Measurements from ENCODE around the gene STAT3.
"Not testable (repeated sequence)": the region's sequence is repeated elsewhere in the genome, so short reads cannot be mapped to it uniquely, and the experiment has no call there.

STAT3 gene

DNA sequence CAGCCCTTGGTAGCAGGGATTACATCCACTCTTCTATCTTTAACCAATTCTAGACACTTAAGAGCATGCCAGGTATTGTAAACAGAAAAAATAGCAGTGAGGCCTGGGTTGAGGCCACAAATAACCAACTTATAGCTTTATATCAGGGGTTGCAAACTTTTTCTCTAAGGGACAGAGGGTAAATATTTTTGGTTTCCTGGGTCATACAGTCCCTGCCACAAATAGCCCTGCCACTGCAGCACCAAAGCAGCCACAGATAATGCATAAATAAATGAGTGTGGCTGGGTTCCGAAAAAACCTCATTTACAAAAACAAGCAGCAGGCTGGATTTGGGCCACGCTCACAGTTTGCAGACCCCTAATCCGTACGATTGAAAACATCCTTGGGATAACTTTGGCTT, 46.7 kb downstream of the STAT3 start:
- no peaks in the 10 kb centered on the region for H3K27me3 Mint-ChIP-seq
- H3K4me1 Mint-ChIP-seq, result peaks cover 56% of the 10 kb centered on the region
- CTCF ChIA-PET, result interaction anchor here (1.0 to 1.3 kb wide), 2 partner anchors 18 to 19 kb away, joined by 3 read pairs; no protein-coding TSS in a partner anchor
- no peaks in the 10 kb centered on the region for H3K9me3 Mint-ChIP-seq
- peak overlapping the region; percentile 86 for H3K27ac Mint-ChIP-seq
- DNase-seq, result no peak
- peaks cover 70% of the 10 kb centered on the region for H3K36me3 Mint-ChIP-seq
- H3K4me3 Mint-ChIP-seq, result no peak overlapping the region

- Mint-ChIP-seq H3K27ac (peak overlapping the region; percentile 86), H3K4me3 (no peak overlapping the region), H3K9me3 (no peaks in the 10 kb centered on the region), H3K4me1 (peaks cover 62% of the 10 kb centered on the region), H3K36me3 (peaks cover 66% of the 10 kb centered on the region), H3K27me3 (no peaks in the 10 kb centered on the region)
- peak; percentile 25 for DNase-seq
- CTCF ChIA-PET, result interaction anchor here (0.9 to 2.1 kb wide), 4 partner anchors 17 to 62 kb away, joined by 3 to 6 read pairs (median 3); no protein-coding TSS in a partner anchor
Measured at GRCh38 chr17:42340691-42341127, 47.5 kb downstream of the STAT3 start.

DNA sequence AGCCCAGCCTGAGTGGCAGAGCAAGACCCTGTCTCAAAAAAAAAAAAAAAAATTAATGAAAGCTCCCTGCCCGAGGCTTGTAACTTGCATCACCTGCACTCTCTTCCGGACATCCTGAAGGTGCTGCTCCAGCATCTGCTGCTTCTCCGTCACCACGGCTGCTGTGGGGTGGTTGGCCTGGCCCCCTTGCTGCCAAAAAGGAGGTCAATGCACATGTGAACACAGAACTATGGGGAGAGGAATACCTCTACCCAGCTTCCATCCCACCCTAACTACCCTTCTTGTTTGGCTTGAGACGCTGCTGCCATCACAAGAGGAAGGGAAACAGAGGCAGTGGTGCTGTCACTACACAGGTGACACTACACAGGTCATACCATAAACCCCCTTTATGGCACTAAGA, 49.0 kb downstream of the STAT3 start:
- Mint-ChIP-seq H3K4me1 (peaks cover 76% of the 10 kb centered on the region), H3K27me3 (no peaks in the 10 kb centered on the region), H3K27ac (peak overlapping the region; percentile 85), H3K36me3 (peaks cover 70% of the 10 kb centered on the region), H3K4me3 (no peak overlapping the region), H3K9me3 (no peaks in the 10 kb centered on the region)
- no peak for DNase-seq
- CTCF ChIA-PET, result interaction anchor here (0.5 to 2.1 kb wide), 3 partner anchors 10 to 64 kb away, joined by 3 to 6 read pairs (median 6); no protein-coding TSS in a partner anchor

DNA sequence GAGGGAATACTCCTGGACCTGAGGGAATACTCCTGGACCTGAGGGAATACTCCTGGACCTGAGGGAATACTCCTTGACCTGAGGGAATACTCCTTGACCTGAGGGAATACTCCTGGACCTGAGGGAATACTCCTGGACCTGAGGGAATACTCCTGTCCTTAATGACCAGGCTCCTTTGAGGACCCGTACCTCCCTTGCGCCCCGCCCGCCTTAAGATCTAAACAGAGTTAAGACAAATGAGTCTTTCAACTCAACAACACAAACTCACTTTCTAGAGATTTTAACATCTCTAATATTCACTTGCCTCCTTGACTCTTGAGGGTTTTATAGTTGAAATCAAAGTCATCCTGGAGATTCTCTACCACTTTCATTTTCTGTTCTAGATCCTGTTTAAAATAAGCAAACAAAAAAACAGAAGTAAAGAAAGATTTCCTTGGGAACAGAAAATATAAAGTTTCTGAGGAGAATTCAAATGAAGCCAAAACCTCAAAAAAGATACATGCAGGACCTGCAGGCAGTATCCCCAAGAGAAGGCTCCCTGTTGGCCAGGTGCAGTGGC, 49.7 kb downstream of the STAT3 start:
- H3K4me3 Mint-ChIP-seq, result peak overlapping the region; percentile 40
- CTCF ChIA-PET, result interaction anchor here (0.5 to 2.1 kb wide), 3 partner anchors 11 to 64 kb away, joined by 3 to 6 read pairs (median 6); no protein-coding TSS in a partner anchor
- H3K36me3 Mint-ChIP-seq, result peaks cover 67% of the 10 kb centered on the region
- peak overlapping the region; percentile 91 for H3K27ac Mint-ChIP-seq
- peaks cover 76% of the 10 kb centered on the region for H3K4me1 Mint-ChIP-seq
- no peaks in the 10 kb centered on the region for H3K27me3 Mint-ChIP-seq
- H3K9me3 Mint-ChIP-seq, result no peaks in the 10 kb centered on the region
- peak; percentile 37 for DNase-seq

DNA sequence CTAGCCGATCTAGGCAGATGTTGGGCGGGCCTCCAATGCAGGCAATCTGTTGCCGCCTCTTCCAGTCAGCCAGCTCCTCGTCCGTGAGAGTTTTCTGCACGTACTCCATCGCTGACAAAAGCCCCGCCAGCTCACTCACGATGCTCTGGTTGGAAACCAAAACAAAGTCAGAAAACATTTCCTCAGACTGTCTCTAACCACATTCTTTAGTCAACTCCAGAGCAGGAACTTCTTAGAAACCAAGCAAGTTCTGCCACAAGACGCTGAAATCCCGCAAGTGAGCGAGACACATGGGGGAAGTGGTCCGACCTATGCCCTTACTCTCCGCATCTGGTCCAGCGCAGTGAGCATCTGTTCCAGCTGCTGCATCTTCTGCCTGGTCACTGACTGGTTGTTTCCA, 50.8 kb downstream of the STAT3 start:
- H3K27ac Mint-ChIP-seq, result peak overlapping the region; percentile 84
- DNase-seq, result peak; percentile 84
- peaks cover 65% of the 10 kb centered on the region for H3K36me3 Mint-ChIP-seq
- CTCF ChIA-PET, result interaction anchor here (0.7 to 1.4 kb wide), 6 partner anchors 11 to 72 kb away, joined by 3 to 11 read pairs (median 4); partner anchors contain the start of gene STAT3
- no peaks in the 10 kb centered on the region for H3K9me3 Mint-ChIP-seq
- H3K4me3 Mint-ChIP-seq, result peak overlapping the region; percentile 13
- no peaks in the 10 kb centered on the region for H3K27me3 Mint-ChIP-seq
- H3K4me1 Mint-ChIP-seq, result peaks cover 72% of the 10 kb centered on the region

DNA sequence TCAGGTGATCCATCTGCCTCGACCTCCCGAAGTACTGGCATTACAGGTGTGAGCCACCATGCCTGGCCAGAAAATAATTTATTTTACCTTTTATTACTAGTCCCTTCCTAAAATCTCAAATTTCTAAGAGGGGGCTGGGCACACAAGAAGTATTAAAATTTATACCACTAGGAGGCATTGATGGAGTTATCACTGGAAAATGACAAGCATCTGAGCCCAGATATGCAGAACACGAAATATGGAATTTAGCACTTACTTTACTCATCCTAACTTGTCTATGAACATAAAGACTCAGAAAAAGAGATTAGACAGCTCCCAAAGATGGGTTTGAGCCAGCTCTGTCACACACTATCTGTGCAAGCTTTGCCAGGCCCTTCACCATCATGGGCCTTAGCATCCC, 53.6 kb downstream of the STAT3 start:
- Mint-ChIP-seq H3K9me3 (no peaks in the 10 kb centered on the region), H3K4me1 (peaks cover 50% of the 10 kb centered on the region), H3K36me3 (peaks cover 57% of the 10 kb centered on the region), H3K4me3 (no peak overlapping the region), H3K27me3 (no peaks in the 10 kb centered on the region), H3K27ac (no peak overlapping the region)
- DNase-seq, result no peak
- CTCF ChIA-PET, result interaction anchor here (0.7 to 2.6 kb wide), 8 partner anchors 13 to 112 kb away, joined by 3 to 16 read pairs (median 4); partner anchors contain the start of gene STAT3

DNA sequence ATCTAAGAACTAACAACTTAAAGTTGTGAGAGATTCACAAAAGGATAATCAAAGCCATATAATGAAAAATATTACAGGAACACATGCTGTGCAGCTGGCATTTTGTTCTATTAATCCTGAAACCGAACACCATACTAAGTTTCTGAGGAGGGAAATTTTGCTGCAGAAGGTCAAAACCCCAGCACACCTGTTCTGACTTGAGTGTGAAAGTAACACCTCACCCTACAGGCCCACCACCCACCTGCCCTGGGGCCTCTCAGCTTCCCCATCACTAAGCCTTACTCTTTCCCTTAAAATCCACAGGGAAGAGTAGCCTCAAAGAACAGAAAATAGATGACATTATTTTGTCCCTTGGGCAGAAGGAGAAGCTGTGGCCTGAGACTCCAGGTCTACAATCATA, 55.2 kb downstream of the STAT3 start:
- DNase-seq, result no peak
- no peak overlapping the region for H3K4me3 Mint-ChIP-seq

DNA sequence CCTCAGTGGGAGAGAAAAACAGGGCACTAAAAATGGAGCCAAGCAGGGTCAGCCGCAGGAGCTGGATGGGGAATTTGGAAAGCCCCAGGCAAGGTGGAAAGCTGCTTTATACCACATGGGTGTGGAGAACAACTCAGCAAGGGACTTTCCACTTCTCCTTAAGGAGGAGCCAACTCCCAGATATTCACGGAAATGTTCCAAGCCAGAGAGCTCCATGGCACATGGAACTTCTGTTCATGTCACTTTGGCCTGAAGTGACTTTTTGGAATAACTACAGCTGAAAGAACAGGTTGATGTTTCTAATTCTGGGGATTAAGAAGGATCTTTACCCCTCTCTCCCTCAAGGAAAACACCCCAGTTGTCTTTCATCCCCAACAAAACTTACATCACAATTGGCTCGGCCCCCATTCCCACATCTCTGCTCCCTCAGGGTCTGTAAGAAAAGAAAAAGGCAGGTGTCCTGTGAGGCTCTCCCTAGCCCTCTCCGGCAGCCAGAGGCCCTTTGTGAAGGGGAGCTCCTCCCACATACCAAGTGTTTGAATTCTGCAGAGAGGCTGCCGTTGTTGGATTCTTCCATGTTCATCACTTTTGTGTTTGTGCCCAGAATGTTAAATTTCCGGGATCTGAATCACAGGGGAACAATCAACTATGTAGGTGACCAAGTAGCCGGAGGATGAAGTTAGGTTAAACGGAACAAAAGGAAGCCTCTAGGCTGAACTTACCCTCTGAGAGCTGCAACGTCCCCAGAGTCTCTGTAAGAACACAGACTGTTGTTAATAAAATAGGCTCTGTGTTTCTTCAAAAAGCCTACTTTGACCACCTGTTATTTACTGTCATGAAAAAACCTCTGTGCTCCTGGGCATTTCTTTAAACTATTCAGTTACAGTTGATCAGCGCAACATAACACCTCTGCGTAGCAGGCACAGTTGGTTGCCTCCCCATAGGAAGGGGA, 58.9 kb downstream of the STAT3 start:
- H3K27me3 Mint-ChIP-seq, result no peaks in the 10 kb centered on the region
- CTCF ChIA-PET, result interaction anchor here (1.0 to 1.8 kb wide), 3 partner anchors 25 to 198 kb away, joined by 3 to 5 read pairs (median 3); no protein-coding TSS in a partner anchor

More for the DNA sequence above, 55.2 kb downstream of the STAT3 start:
- Mint-ChIP-seq H3K27me3 (no peaks in the 10 kb centered on the region), H3K27ac (no peak overlapping the region), H3K9me3 (no peaks in the 10 kb centered on the region), H3K4me1 (peaks cover 36% of the 10 kb centered on the region), H3K36me3 (peaks cover 53% of the 10 kb centered on the region)
- CTCF ChIA-PET, result no interaction called here

DNA sequence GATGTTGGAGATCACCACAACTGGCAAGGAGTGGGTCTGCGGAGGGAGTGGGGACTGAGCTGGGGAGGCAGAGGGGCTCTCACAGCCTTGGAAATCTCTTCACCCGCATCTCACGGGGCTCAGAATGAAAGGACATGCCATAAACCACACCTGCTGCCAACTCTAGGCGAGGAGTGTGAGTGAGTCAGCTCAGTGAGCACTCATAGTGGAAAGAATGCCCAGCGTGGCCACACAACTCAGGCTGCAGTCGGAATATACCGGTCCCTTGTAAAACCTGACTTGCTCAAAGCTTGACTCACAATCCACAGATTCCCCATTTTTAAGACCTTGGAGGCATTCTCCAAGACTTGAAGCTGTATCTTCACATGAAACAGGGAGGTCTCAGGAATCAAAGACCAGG, 63.2 kb downstream of the STAT3 start:
- CTCF ChIA-PET, result interaction anchor here (0.6 to 8.1 kb wide), 3 partner anchors 45 to 203 kb away, joined by 3 to 237 read pairs (median 3); no protein-coding TSS in a partner anchor
- H3K4me1 Mint-ChIP-seq, result peaks cover 33% of the 10 kb centered on the region
- no peak overlapping the region for H3K27ac Mint-ChIP-seq
- no peaks in the 10 kb centered on the region for H3K9me3 Mint-ChIP-seq
- peaks cover 58% of the 10 kb centered on the region for H3K36me3 Mint-ChIP-seq
- H3K27me3 Mint-ChIP-seq, result no peaks in the 10 kb centered on the region
- no peak for DNase-seq
- no peak overlapping the region for H3K4me3 Mint-ChIP-seq

More for the DNA sequence above, 58.9 kb downstream of the STAT3 start:
- H3K27ac Mint-ChIP-seq, result peak overlapping the region; percentile 24
- no peaks in the 10 kb centered on the region for H3K9me3 Mint-ChIP-seq
- no peak for DNase-seq
- peaks cover 8% of the 10 kb centered on the region for H3K4me1 Mint-ChIP-seq
- peaks cover 47% of the 10 kb centered on the region for H3K36me3 Mint-ChIP-seq
- no peak overlapping the region for H3K4me3 Mint-ChIP-seq

- H3K4me3 Mint-ChIP-seq, result no peak overlapping the region
Measured at GRCh38 chr17:42323268-42323773, 64.9 kb downstream of the STAT3 start.

GRCh38 chr17:42322382-42323267, 65.6 kb downstream of the STAT3 start:
- H3K27me3 Mint-ChIP-seq, result no peaks in the 10 kb centered on the region
- H3K4me1 Mint-ChIP-seq, result peaks cover 51% of the 10 kb centered on the region
- no peak overlapping the region for H3K4me3 Mint-ChIP-seq
- H3K27ac Mint-ChIP-seq, result peak overlapping the region; percentile 78
- DNase-seq, result peak; percentile 98
- H3K36me3 Mint-ChIP-seq, result peaks cover 67% of the 10 kb centered on the region
- H3K9me3 Mint-ChIP-seq, result no peaks in the 10 kb centered on the region
- CTCF ChIA-PET, result interaction anchor here (0.6 to 8.1 kb wide), 23 partner anchors 9 to 208 kb away, joined by 3 to 237 read pairs (median 4); partner anchors contain the start of genes CAVIN1 and STAT3

More at GRCh38 chr17:42323268-42323773, 64.9 kb downstream of the STAT3 start:
- Mint-ChIP-seq H3K27me3 (no peaks in the 10 kb centered on the region), H3K27ac (peak overlapping the region; percentile 78), H3K9me3 (no peaks in the 10 kb centered on the region), H3K36me3 (peaks cover 60% of the 10 kb centered on the region), H3K4me1 (peaks cover 49% of the 10 kb centered on the region)
- CTCF ChIA-PET, result interaction anchor here (0.7 to 8.1 kb wide), 16 partner anchors 11 to 101 kb away, joined by 3 to 237 read pairs (median 4); partner anchors contain the start of gene STAT3
- no peak for DNase-seq

DNA sequence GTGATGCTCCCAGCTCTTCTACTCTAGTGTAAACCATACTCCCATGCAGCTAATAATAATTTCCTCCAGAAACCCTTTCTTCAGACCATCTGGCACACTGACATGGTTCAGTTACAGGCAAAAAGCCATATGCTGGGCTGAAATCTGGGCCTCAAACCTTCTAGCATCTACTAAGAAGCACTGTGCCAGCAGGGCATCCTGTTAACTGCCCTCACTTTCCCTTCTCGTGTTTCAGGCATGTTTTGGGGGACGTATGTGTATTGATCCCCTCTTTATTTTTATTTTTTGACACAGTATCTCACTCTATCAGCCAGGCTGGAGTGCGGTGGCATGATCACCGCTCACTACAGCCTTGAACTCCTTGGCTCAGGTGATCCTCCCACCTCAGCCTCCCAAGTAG, 66.7 kb downstream of the STAT3 start:
- Mint-ChIP-seq H3K27ac (peak overlapping the region; percentile 83), H3K36me3 (peaks cover 68% of the 10 kb centered on the region), H3K27me3 (no peaks in the 10 kb centered on the region), H3K4me1 (peaks cover 61% of the 10 kb centered on the region), H3K4me3 (no peak overlapping the region), H3K9me3 (no peaks in the 10 kb centered on the region)
- DNase-seq, result no peak
- CTCF ChIA-PET, result interaction anchor here (1.0 to 8.1 kb wide), 12 partner anchors 8 to 209 kb away, joined by 3 to 237 read pairs (median 5); partner anchors contain the start of genes CAVIN1 and STAT3

DNA sequence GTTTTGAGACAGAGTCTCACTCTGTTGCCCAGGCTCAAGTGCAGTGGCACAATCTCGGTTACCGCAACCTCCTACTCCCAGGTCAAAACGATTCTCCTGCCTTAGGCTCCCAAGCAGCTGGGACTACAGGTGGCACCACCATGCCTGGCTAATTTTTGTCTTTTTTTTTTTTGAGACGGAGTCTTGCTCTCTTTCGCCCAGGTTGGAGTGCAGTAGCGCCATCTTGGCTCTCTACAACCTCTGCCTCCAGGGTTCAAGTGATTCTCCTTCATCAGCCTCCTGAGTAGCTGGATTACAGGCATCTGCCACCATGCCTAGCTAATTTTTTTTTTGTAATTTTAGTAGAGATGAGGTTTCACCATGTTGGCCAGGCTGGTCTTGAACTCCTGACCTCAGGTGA, 70.3 kb downstream of the STAT3 start:
- H3K27me3 Mint-ChIP-seq, DNase-seq, H3K4me3 Mint-ChIP-seq, H3K27ac Mint-ChIP-seq, H3K9me3 Mint-ChIP-seq: not testable (repeated sequence)
- CTCF ChIA-PET, result interaction anchor here (1.2 to 12.8 kb wide), 4 partner anchors 9 to 96 kb away, joined by 3 to 167 read pairs (median 9); no protein-coding TSS in a partner anchor
- Mint-ChIP-seq H3K36me3 (peaks cover 67% of the 10 kb centered on the region), H3K4me1 (peaks cover 86% of the 10 kb centered on the region)

Data from activated naive CD4-positive, alpha-beta T cell treated with anti-CD3 and anti-CD28 coated beads, Interleukin-2, amount 10 ng/mL, durations not matched to agents 7 days and 5 days (primary cell).